Neural progenitor cell (in vitro differentiated cells): Measurements from ENCODE around the gene KRTAP3-2.

Source experiments
- CTCF ChIP-seq: fragments of 200-600 bp; sonication (generic); IDR thresholded peaks from 2 replicates; pipeline ENCODE4 v1.5.1; 2017; ENCODE audit warnings: antibody characterized with exemption, mild to moderate bottlenecking
- EZH2 ChIP-seq: fragments of 200-600 bp; sonication (generic); IDR thresholded peaks from 2 replicates; pipeline ENCODE4 v1.6.1; 2017; ENCODE audit warnings: antibody characterized with exemption, mild to moderate bottlenecking, moderate library complexity

GRCh38 chr17:41015454-41015853, 15.7 kb upstream of the KRTAP3-2 start:
- TF ChIP-seq EZH2 (no peak), CTCF (no peak)
